Keratinocyte (primary cell): Measurements from ENCODE around the gene TAF13. TPM values are rescaled to one million over a fixed set of nuclear protein-coding genes. Genes with fewer than 3 reads are reported as not detected.

Experiments
- DNase-seq: peaks from one replicate; pipeline ENCODE4 v3.0.0-alpha.2; 2011; ENCODE audit warnings: low read depth, missing footprints, low spot score
- FAIRE-seq: peaks from 2 replicates; lab custom pipeline; 2011; peaks lifted over from hg19 to GRCh38; lab: Jason Lieb, UNC
- H2AFZ ChIP-seq: 2 replicates; pipeline ENCODE4 v1.6.0; 2012; ENCODE audit warnings: low read length, control low read depth, inconsistent platforms; ENCODE audit not compliant: control insufficient read depth
- H3K27ac ChIP-seq: 2 replicates; pipeline ENCODE4 v1.5.1; 2011; ENCODE audit warnings: low read length; ENCODE audit not compliant: control insufficient read depth, insufficient read depth
- H3K27me3 ChIP-seq: 3 replicates; pipeline ENCODE4 v1.6.0; 2011; ENCODE audit warnings: low read length; ENCODE audit not compliant: control insufficient read depth, insufficient read depth; ENCODE audit errors: extremely low read depth
- H3K36me3 ChIP-seq, 2 experiments: 2 replicates in 1 of 2; 3 replicates in 1 of 2; pipeline ENCODE4 v1.5.1; 2011; ENCODE audit warnings: low read length in 2 of 2, mild to moderate bottlenecking in 1 of 2; ENCODE audit not compliant: control insufficient read depth in 2 of 2, insufficient read depth in 2 of 2; ENCODE audit errors: extremely low read depth in 1 of 2
- H3K4me1 ChIP-seq: 3 replicates; pipeline ENCODE4 v1.5.1; 2011; ENCODE audit warnings: low read length; ENCODE audit not compliant: control insufficient read depth, insufficient read depth; ENCODE audit errors: extremely low read depth
- H3K4me2 ChIP-seq: 3 replicates; pipeline ENCODE4 v1.6.0; 2011; ENCODE audit warnings: low read depth, low read length; ENCODE audit not compliant: control insufficient read depth, insufficient read depth; ENCODE audit errors: extremely low read depth
- H3K4me3 ChIP-seq, 3 experiments: fragments of 200-600 bp in 1 of 3; sonication (generic) in 1 of 3; 2 replicates in 2 of 3; 3 replicates in 1 of 3; pipeline ENCODE4 v1.5.1; 2011 to 2016; ENCODE audit warnings: low read length in 3 of 3, mild to moderate bottlenecking in 3 of 3, control low read depth in 2 of 3, inconsistent platforms in 1 of 3, low read depth in 1 of 3, mixed read lengths in 1 of 3, mixed run types in 1 of 3, moderate library complexity in 1 of 3; ENCODE audit not compliant: control insufficient read depth in 2 of 3, insufficient read depth in 2 of 3; ENCODE audit errors: extremely low read depth in 1 of 3
- H3K79me2 ChIP-seq: 2 replicates; pipeline ENCODE4 v1.6.0; 2012; ENCODE audit warnings: low read length; ENCODE audit not compliant: control insufficient read depth, insufficient read depth
- H3K9ac ChIP-seq: 3 replicates; pipeline ENCODE4 v1.6.0; 2011; ENCODE audit warnings: low read length; ENCODE audit not compliant: control insufficient read depth, insufficient read depth; ENCODE audit errors: extremely low read depth
- H3K9me1 ChIP-seq: 3 replicates; pipeline ENCODE4 v1.6.0; 2011; ENCODE audit warnings: low read length; ENCODE audit not compliant: control insufficient read depth, insufficient read depth; ENCODE audit errors: extremely low read depth
- H3K9me3 ChIP-seq: 2 replicates; pipeline ENCODE4 v1.5.1; 2012; ENCODE audit warnings: low read depth, low read length; ENCODE audit not compliant: control insufficient read depth
- H4K20me1 ChIP-seq: 3 replicates; pipeline ENCODE4 v1.6.0; 2011; ENCODE audit warnings: low read length; ENCODE audit not compliant: control insufficient read depth, insufficient read depth; ENCODE audit errors: extremely low read depth
- EZH2 ChIP-seq: IDR thresholded peaks from one replicate; pipeline ENCODE4 v1.6.1; 2012; ENCODE audit warnings: inconsistent platforms, mild to moderate bottlenecking, low read length, moderate library complexity
- dilution Hi-C: fragments of 300-500 bp; cut with MboI; formaldehyde crosslinking; loops from one replicate; pipeline ENCODE4 v1.7.0; 2020; ENCODE audit warnings: low sequenced_read_pairs; ENCODE audit not compliant: extremely low pct_ligation_motif_present
- polyA plus RNA-seq, 5 experiments: library from polyadenylated mRNA; depleted of rRNA in 3 of 5; stranded (reverse) in 3 of 5; stranded (forward) in 1 of 5; unstranded in 1 of 5; fragments of >200 nt; gene quantifications; 1 replicate in 1 of 5; 2 replicates in 3 of 5; 3 replicates in 1 of 5; pipeline versions ENCODE4 v1.2.1 to v1.2.3, GENCODE V29; 2011 to 2012; ENCODE audit warnings: missing spikeins in 2 of 5, low read depth in 1 of 5, low replicate concordance in 1 of 5
- TF ChIP-seq, protein P1 (sequence below), 3 experiments: IDR thresholded peaks in 1 of 3; conservative IDR thresholded peaks in 1 of 3; optimal IDR thresholded peaks in 1 of 3; 2 replicates in 2 of 3; 3 replicates in 1 of 3; pipeline versions ENCODE3 to v1.5.1; 2011; ENCODE audit warnings: low read length in 3 of 3, mild to moderate bottlenecking in 3 of 3, moderate library complexity in 2 of 3, control low read depth in 1 of 3, inconsistent platforms in 1 of 3; ENCODE audit not compliant: insufficient read depth in 2 of 3; ENCODE audit errors: extremely low read depth in 1 of 3

Gene TAF13
- polyA plus RNA-seq, 1 donor (not counting 4 experiments of a cell fraction or from before 2014, with no cell fraction given): 151 TPM

DNA sequence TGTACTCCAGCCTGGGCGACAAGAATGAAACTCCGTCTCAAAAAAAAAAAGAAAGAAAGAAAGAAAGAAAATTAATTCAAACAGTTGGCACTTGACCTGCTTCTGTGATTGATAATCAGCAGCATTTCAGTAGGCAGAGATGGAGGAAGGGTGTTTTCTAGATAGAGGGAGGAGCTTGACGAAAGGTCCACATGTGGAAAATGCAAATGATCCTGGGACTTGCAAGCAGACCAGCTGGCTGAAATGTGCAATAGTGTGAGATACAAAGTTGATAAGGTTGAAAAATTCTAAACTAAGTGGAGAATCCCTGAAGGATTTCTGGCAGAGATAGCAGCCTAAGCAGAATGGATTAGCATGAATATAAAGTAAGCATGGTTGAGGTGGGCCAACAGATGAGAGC lies 42.3 kb upstream of the TAF13 start:
- H3K9ac ChIP-seq: no peak overlapping the region
- no peaks in the 10 kb centered on the region for H3K9me1 ChIP-seq
- DNase-seq: no peak
- peaks cover 19% of the 10 kb centered on the region for H3K27me3 ChIP-seq
- dilution Hi-C loops: no loop called here
- H3K4me1 ChIP-seq: peaks cover 4% of the 10 kb centered on the region
- H3K79me2 ChIP-seq: no peaks in the 10 kb centered on the region
- H3K9me3 ChIP-seq: no peaks in the 10 kb centered on the region
- H4K20me1 ChIP-seq: no peaks in the 10 kb centered on the region
- no peak overlapping the region for H3K4me3 ChIP-seq
- no peak overlapping the region for H3K4me2 ChIP-seq
- no peak for FAIRE-seq
- H3K27ac ChIP-seq: no peak overlapping the region
- no peak overlapping the region for H2AFZ ChIP-seq
- TF ChIP-seq EZH2: no peak
- TF ChIP-seq, protein P1, sequence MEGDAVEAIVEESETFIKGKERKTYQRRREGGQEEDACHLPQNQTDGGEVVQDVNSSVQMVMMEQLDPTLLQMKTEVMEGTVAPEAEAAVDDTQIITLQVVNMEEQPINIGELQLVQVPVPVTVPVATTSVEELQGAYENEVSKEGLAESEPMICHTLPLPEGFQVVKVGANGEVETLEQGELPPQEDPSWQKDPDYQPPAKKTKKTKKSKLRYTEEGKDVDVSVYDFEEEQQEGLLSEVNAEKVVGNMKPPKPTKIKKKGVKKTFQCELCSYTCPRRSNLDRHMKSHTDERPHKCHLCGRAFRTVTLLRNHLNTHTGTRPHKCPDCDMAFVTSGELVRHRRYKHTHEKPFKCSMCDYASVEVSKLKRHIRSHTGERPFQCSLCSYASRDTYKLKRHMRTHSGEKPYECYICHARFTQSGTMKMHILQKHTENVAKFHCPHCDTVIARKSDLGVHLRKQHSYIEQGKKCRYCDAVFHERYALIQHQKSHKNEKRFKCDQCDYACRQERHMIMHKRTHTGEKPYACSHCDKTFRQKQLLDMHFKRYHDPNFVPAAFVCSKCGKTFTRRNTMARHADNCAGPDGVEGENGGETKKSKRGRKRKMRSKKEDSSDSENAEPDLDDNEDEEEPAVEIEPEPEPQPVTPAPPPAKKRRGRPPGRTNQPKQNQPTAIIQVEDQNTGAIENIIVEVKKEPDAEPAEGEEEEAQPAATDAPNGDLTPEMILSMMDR (optimal IDR thresholded peaks at IDR 0.05 in 1 of 3, IDR thresholded peaks at IDR 0.05 in 1 of 3, conservative IDR thresholded peaks at IDR 0.05 in 1 of 3; ENCODE audit: extremely low read depth in 1 of 3, insufficient read depth in 2 of 3, low read length in 3 of 3): no peak
- H3K36me3 ChIP-seq: no peaks in the 10 kb centered on the region

DNA sequence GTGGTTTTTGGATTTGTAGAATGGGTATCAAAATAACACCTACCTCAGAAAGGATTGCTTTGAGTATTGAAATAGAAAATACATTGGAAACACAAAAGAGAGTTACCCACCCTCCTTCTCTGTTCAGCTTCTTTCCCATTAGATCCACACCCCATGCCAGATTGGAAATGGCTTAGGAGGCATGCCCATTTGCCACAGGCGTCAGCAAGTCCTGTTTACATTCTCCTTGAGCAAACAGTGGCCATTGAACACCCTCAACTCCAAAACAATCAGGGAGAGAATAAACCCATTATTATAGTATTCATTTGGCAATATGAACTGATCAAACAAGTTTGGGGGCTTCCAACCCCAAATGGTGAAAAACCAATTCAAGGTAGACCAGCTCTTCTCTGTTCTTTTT lies 40.5 kb upstream of the TAF13 start:
- Histone ChIP-seq H3K9ac (no peak overlapping the region), H2AFZ (no peak overlapping the region), H4K20me1 (no peaks in the 10 kb centered on the region), H3K79me2 (no peaks in the 10 kb centered on the region), H3K4me1 (peaks cover 9% of the 10 kb centered on the region), H3K27ac (no peak overlapping the region), H3K4me3 (no peak overlapping the region), H3K9me3 (no peaks in the 10 kb centered on the region), H3K9me1 (no peaks in the 10 kb centered on the region), H3K36me3 (no peaks in the 10 kb centered on the region), H3K4me2 (no peak overlapping the region), H3K27me3 (peaks cover 25% of the 10 kb centered on the region)
- TF ChIP-seq, protein P1 (optimal IDR thresholded peaks at IDR 0.05 in 1 of 3, IDR thresholded peaks at IDR 0.05 in 1 of 3, conservative IDR thresholded peaks at IDR 0.05 in 1 of 3; ENCODE audit: extremely low read depth in 1 of 3, insufficient read depth in 2 of 3, low read length in 3 of 3): no peak
- no peak for TF ChIP-seq EZH2
- FAIRE-seq (no peak), DNase-seq (no peak)
- dilution Hi-C loops: no loop called here
